ENCODE results near the gene PGBD5. TPM values are rescaled to one million over a fixed set of nuclear protein-coding genes. Genes with fewer than 3 reads are reported as not detected.
"Not testable (repeated sequence)": the region's sequence is repeated elsewhere in the genome, so short reads cannot be mapped to it uniquely, and the experiment has no call there.

Gene PGBD5
- total RNA-seq, 4 donors from 2014 or later, result 0.79 to 2.6 (median 1.1) TPM

DNA sequence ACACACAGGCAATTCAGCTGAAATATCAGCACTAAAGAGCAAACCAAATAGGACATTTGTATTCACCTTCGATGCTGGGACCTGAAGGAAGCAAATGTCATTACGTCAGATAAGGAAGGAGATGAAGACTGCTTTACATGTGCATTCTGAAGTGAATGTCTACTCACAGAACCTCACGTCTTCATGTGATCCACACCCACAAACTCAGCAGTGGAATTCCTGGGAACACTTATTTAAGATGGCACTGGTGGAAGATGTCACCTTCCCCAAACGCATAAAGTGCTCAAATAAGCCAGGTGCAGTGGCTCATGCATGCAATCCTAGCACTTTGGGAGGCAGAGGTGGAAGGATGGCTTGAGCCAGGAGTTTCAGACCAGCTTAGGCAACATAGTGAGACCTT, 11.4 kb downstream of the PGBD5 start:
- Histone ChIP-seq H3K4me1 (no peaks in the 10 kb centered on the region), H3K27me3 (no peaks in the 10 kb centered on the region), H3K36me3 (no peaks in the 10 kb centered on the region), H3K9me3 (no peaks in the 10 kb centered on the region), H3K4me3 (no peak overlapping the region), H3K27ac (no peak overlapping the region)
- DNase-seq, result no peak
- in situ Hi-C loops (cut with MboI; ENCODE audit: low pct_ligation_motif_present in 1 of 4, low pct_unique_long_range_greater_than_20kb in 1 of 4, low sequenced_read_pairs in 3 of 4), result no loop called here
- TF ChIP-seq POLR2A (IDR thresholded peaks at IDR 0.05), result no peak
- WGBS, 2 donors (ENCODE audit: low coverage in 1 of 2), result 85% methylated on average over 4 of the region's 4 CpGs; no CpG with 5 or more reads in 1 of the 2 donors
- intact Hi-C loops (cut with DNase I; ENCODE audit: low total_unique reads), result no loop called here

DNA sequence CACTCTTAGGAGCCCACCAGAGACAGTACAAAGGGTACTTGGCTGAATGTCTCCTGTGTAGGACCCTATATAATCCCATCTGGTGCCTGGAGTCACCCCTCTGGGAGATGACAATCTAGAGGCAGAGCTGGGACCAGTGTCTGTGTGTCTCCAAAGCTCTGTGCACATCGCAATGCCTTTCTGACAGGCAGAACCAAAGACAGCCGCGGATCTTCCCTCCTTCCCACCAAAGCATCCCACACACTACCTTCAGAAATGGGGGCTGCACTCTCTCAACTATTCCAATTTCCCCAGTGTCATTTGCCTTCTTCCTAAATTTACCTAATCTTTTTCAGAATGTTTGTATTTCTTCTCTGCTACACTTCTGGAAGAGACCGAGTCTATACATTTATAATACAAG, 12.0 kb downstream of the PGBD5 start:
- no peak for TF ChIP-seq POLR2AphosphoS5 (IDR thresholded peaks at IDR 0.05)
- intact Hi-C loops (cut with DNase I; ENCODE audit: low total_unique reads) (no loop called here), in situ Hi-C loops (cut with MboI; ENCODE audit: low pct_ligation_motif_present in 1 of 4, low pct_unique_long_range_greater_than_20kb in 1 of 4, low sequenced_read_pairs in 3 of 4) (no loop called here)
- WGBS, 2 donors (ENCODE audit: low coverage in 1 of 2), result 87 to 100% methylated on average over 1 to 4 of the region's 4 CpGs
- Histone ChIP-seq H3K27me3 (no peaks in the 10 kb centered on the region), H3K9me3 (no peaks in the 10 kb centered on the region), H3K4me3 (no peak overlapping the region), H3K27ac (no peak overlapping the region), H3K36me3 (no peaks in the 10 kb centered on the region), H3K4me1 (no peaks in the 10 kb centered on the region)
- no peak for DNase-seq

- 86 to 97% methylated on average over 5 to 6 of the region's 6 CpGs for WGBS, 2 donors (ENCODE audit: low coverage in 1 of 2)
- in situ Hi-C loops (cut with MboI; ENCODE audit: low pct_ligation_motif_present in 1 of 4, low pct_unique_long_range_greater_than_20kb in 1 of 4, low sequenced_read_pairs in 3 of 4) (no loop called here), intact Hi-C loops (cut with DNase I; ENCODE audit: low total_unique reads) (no loop called here)
- Histone ChIP-seq H3K27ac (no peak overlapping the region), H3K9me3 (no peaks in the 10 kb centered on the region), H3K36me3 (no peaks in the 10 kb centered on the region), H3K4me1 (no peaks in the 10 kb centered on the region), H3K4me3 (no peak overlapping the region), H3K27me3 (no peaks in the 10 kb centered on the region)
- DNase-seq, result no peak
- TF ChIP-seq EP300 (IDR thresholded peaks at IDR 0.05; ENCODE audit: low read depth) (no peak), POLR2A (IDR thresholded peaks at IDR 0.05) (no peak), POLR2AphosphoS5 (IDR thresholded peaks at IDR 0.05) (no peak)
- TF ChIP-seq, protein P1, sequence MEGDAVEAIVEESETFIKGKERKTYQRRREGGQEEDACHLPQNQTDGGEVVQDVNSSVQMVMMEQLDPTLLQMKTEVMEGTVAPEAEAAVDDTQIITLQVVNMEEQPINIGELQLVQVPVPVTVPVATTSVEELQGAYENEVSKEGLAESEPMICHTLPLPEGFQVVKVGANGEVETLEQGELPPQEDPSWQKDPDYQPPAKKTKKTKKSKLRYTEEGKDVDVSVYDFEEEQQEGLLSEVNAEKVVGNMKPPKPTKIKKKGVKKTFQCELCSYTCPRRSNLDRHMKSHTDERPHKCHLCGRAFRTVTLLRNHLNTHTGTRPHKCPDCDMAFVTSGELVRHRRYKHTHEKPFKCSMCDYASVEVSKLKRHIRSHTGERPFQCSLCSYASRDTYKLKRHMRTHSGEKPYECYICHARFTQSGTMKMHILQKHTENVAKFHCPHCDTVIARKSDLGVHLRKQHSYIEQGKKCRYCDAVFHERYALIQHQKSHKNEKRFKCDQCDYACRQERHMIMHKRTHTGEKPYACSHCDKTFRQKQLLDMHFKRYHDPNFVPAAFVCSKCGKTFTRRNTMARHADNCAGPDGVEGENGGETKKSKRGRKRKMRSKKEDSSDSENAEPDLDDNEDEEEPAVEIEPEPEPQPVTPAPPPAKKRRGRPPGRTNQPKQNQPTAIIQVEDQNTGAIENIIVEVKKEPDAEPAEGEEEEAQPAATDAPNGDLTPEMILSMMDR (IDR thresholded peaks at IDR 0.05), result no peak
Observed at GRCh38 chr1:230413061-230413460, 13.1 kb downstream of the PGBD5 start.

- DNase-seq, result no peak
- no peak for TF ChIP-seq POLR2A (IDR thresholded peaks at IDR 0.05)
- TF ChIP-seq, protein P1 (IDR thresholded peaks at IDR 0.05), result no peak
- no peak for TF ChIP-seq EP300 (IDR thresholded peaks at IDR 0.05; ENCODE audit: low read depth)
- TF ChIP-seq POLR2AphosphoS5 (IDR thresholded peaks at IDR 0.05), result no peak
- 78 to 94% methylated on average over 2 of the region's 2 CpGs for WGBS, 2 donors (ENCODE audit: low coverage in 1 of 2)
- no peak overlapping the region for H3K27ac ChIP-seq
- no peaks in the 10 kb centered on the region for H3K27me3 ChIP-seq
- in situ Hi-C loops (cut with MboI; ENCODE audit: low pct_ligation_motif_present in 1 of 4, low pct_unique_long_range_greater_than_20kb in 1 of 4, low sequenced_read_pairs in 3 of 4), result no loop called here
- H3K9me3 ChIP-seq, result no peaks in the 10 kb centered on the region
- no peak overlapping the region for H3K4me3 ChIP-seq
- no peaks in the 10 kb centered on the region for H3K4me1 ChIP-seq
- no peaks in the 10 kb centered on the region for H3K36me3 ChIP-seq
- intact Hi-C loops (cut with DNase I; ENCODE audit: low total_unique reads), result no loop called here
Observed at GRCh38 chr1:230408971-230409370, 17.2 kb downstream of the PGBD5 start.

DNA sequence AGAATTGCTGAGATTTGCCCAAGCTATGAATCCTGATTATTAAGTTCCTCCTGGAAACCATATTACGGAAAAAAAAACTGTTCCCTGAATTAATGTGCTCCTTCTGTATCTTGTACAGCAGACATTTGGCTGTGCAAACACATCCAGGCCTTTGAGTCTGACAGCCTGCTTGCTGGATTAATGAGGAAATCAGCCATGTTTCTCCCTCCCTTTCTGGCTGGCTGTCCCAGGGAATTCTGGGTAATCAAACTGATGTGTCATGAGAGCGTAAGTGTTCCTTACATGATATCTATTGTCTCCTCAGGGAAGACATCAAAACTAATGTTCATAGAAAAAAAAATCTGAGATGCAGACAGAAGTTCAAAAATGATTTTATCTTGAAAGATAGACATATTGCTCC, 18.8 kb downstream of the PGBD5 start:
- TF ChIP-seq EP300 (IDR thresholded peaks at IDR 0.05; ENCODE audit: low read depth) (no peak), POLR2AphosphoS5 (IDR thresholded peaks at IDR 0.05) (no peak), POLR2A (IDR thresholded peaks at IDR 0.05) (no peak)
- TF ChIP-seq, protein P1 (IDR thresholded peaks at IDR 0.05), result no peak
- Histone ChIP-seq H3K27me3 (no peaks in the 10 kb centered on the region), H3K4me1 (no peaks in the 10 kb centered on the region), H3K27ac (no peak overlapping the region), H3K36me3 (no peaks in the 10 kb centered on the region), H3K4me3 (no peak overlapping the region), H3K9me3 (no peaks in the 10 kb centered on the region)
- no peak for DNase-seq
- in situ Hi-C loops (cut with MboI; ENCODE audit: low pct_ligation_motif_present in 1 of 4, low pct_unique_long_range_greater_than_20kb in 1 of 4, low sequenced_read_pairs in 3 of 4) (no loop called here), intact Hi-C loops (cut with DNase I; ENCODE audit: low total_unique reads) (no loop called here)
- 86 to 90% methylated on average over 1 to 2 of the region's 2 CpGs for WGBS, 2 donors (ENCODE audit: low coverage in 1 of 2)

- H3K36me3 ChIP-seq; H3K4me1 ChIP-seq; H3K4me3 ChIP-seq; H3K27ac ChIP-seq; intact Hi-C loops (cut with DNase I; ENCODE audit: low total_unique reads); H3K9me3 ChIP-seq; H3K27me3 ChIP-seq; DNase-seq; in situ Hi-C loops (cut with MboI; ENCODE audit: low pct_ligation_motif_present in 1 of 4, low pct_unique_long_range_greater_than_20kb in 1 of 4, low sequenced_read_pairs in 3 of 4): not testable (repeated sequence)
- WGBS, 2 donors (ENCODE audit: low coverage in 1 of 2), result 87% methylated on average over 6 to 11 of the region's 11 CpGs
Observed at GRCh38 chr1:230406727-230407126, 19.4 kb downstream of the PGBD5 start.

Measured in transverse colon (tissue), 4 donors.